GM19467 (cell line): ENCODE data around the gene FRAS1.
"Not testable (repeated sequence)": the region's sequence is repeated elsewhere in the genome, so short reads cannot be mapped to it uniquely, and the experiment has no call there.

ENCODE experiments used
- ATAC-seq: cut with Tn5 transposase; IDR thresholded peaks from one replicate; pipeline ENCODE4 v1.9.1; 2021; ENCODE audit warnings: mild to moderate bottlenecking, moderate library complexity; ENCODE audit not compliant: unreplicated experiment

FRAS1 gene

DNA sequence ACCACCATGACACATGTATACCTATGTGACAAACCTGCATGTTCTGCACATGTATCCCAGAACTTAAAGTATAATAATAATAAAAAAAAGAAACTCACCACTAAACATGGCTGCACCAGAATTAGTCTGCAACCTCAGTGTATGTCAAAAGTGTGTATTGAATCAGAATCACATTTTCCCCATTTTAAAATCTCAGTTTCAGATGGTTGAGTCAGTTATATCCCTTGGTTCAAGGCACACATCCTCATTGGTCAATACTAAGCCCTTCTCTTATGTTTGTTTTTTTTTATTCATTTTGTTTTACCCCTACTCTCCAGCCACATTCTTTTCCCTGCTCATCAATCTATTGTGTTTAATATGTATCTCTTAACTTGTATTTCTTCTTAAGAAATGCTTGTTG lies 436.6 kb downstream of the FRAS1 start:
- no peak for ATAC-seq

DNA sequence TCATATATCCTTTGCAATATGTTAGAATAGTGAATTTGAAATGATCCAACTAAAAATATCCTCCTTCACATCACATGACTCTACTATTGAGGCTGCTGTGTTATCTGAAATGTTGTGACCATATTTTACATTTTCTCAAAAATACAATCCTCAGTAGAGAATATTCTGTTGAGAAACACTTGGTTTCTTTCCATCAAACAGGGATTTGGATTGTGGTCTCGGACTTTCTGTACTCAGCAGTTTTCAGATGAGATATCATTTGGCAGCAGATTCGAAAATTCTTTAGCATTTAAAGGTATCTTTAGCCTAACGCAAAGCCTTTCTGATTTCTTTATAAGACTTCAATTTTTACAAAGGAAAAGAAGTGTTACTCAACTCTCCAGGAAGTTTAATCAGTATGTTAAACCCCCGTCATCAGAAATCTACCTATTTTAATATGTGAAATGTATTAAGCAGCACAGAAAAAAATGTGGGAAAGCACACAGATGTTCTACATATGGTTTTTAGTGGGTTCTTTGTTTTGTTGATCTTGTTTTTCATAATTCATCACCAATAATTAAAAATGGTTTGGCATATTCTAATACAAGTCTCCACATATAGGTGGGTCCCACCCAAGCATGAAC lies 439.0 kb downstream of the FRAS1 start:
- ATAC-seq = no peak

DNA sequence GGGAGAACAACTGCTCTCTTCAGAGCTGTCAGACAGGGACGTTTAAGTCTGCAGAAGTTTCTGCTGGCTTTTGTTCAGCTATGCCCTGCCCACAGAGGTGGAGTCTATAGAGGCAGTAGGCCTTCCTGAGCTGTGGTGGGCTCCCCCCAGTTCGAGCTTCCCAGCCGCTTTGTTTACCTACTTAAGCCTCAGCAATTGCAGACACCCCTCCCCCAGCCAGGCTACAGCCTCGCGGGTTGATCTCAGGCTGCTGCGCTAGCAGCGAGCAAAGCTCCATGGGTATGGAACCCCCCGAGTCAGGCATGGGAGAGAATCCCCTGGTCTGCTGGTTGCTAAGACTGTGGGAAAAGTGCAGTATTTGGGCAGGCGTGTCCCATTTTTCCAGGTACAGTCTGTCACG lies 449.1 kb downstream of the FRAS1 start:
- ATAC-seq = not testable (repeated sequence)

DNA sequence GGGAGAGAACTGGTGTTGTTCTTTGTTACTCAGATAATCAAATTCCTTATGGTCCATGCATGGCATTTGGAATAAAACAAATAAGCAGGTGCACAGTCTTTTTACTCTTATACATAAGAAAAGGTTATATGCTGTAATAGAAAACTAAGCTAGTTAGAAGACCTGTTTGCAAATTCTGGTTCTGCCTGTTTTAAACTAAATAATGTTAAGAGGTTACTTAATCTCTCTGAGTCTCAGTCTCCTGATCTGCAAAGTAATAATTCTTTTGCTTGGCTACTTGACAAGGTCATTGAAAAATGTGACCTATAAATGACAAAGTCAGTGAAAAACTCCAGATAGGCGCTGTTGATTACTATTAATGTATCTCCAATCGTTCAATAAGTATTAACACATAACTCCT lies 451.9 kb downstream of the FRAS1 start:
- ATAC-seq = no peak

DNA sequence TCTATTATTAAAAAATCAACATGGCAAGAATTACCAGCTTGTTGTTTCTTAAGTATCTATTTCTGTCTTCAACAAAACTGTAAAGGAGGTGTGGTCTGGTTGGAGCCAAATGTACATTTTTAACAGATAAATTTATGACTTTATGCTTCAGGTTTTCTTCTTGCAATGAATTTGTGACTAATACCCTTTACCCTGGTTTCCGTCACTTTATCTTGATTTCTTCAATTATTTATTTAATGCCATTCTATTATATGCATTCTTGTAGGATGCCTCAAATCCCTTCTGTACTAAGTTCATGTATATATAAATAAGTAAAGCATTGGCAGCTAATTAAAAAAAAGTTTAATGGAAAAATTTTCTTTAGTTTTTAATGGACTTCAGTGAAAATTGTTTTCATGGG lies 453.0 kb downstream of the FRAS1 start:
- no peak for ATAC-seq

- ATAC-seq = no peak
Measured at GRCh38 chr4:78510681-78511080, 453.6 kb downstream of the FRAS1 start.

DNA sequence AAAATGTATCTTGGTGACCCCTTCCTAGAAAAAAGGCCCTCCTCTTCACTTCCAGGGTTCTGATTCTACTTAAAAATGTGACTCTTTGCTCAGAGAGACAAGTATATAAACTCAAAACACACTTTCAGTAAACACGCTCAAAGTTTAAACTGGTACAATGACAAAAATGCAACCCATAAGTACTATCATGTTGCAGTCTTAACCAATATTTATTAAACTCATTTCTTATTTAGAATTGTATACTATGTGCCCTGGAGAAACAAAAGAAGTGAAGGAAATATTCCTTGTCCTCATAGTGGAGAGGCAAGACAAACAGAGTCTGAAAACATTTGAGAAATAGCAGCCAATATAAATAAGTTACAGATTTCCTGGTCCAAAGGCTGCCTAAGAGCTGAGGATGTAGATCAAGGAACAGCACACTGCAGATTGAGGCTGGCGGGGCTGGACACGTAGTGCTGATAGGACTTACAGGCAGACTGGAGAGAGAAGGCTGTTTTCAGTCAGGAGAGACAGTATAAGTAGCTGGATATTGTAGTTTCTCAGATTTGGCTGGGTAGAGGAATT lies 455.3 kb downstream of the FRAS1 start:
- ATAC-seq = no peak

DNA sequence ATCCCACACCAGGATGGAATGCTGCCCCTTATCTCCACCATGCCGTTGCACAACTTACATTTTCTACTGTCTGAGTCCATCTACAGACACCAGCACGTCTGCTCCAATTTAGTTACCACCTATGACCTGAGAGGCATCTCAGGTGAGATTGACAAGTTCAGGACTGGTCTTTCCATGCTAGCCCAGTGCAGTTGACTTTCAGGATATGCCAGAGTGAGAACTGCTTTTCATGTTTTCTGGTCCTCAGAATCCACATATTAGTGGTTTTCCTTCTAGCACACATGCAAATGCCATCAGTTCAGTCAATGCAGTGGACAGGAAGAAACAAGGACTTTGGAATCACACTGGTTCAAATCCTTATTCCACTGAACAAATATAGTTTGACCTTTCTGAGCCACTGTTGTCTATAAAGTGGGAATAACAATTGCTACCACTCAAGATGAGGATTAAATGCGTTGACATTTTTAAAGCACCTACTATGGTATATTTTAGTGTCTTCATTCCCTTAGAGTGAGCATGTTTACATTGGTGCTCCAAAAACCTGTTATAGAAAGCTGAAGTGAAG lies 456.4 kb downstream of the FRAS1 start:
- no peak for ATAC-seq

- no peak for ATAC-seq
Measured at GRCh38 chr4:78517050-78517652, 460.0 kb downstream of the FRAS1 start.

- no peak for ATAC-seq
Measured at GRCh38 chr4:78518561-78518960, 461.4 kb downstream of the FRAS1 start.

- no peak for ATAC-seq
Measured at GRCh38 chr4:78519962-78520361, 462.8 kb downstream of the FRAS1 start.

- no peak for ATAC-seq
Measured at GRCh38 chr4:78520808-78521226, 463.7 kb downstream of the FRAS1 start.

DNA sequence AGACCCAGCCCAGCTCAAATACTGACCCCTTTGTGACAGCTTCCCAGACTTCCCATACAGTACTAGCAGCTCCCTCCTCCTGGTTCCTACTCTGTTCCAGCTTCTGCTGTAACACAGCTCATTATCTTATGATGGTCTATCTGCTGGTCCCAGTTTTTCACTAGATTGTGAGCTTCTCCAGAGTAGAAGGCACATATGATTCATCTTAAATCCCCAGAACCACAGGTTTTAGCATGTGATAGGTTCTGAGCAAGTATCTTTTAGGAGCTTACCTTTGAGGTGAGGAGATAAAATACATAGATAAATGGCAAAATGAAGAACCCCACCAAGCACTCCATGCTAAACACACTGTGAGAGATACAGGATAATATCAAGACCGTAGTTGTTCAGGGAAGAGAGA lies 466.9 kb downstream of the FRAS1 start:
- ATAC-seq = no peak

GRCh38 chr4:78525559-78525958 lies 468.4 kb downstream of the FRAS1 start:
- no peak for ATAC-seq

DNA sequence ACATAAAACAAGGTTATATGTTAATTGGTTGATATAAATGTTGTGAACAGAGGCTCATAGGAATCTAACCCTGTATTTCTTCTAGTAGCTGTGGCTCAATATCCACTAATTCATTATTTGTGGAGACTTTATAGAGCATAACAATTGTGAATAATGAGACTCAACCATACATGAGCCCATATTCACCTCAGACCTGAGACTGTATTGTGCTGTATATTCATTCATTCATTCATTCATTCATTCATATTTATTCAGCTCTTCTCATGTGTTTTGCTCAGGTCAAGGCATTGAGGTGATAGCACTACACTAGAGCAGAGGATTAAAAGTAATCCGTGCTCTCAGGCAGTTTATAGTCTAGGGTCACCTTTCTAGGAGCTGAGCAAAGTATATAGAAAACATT lies 470.0 kb downstream of the FRAS1 start:
- no peak for ATAC-seq

GRCh38 chr4:78527555-78527954 lies 470.4 kb downstream of the FRAS1 start:
- no peak for ATAC-seq

DNA sequence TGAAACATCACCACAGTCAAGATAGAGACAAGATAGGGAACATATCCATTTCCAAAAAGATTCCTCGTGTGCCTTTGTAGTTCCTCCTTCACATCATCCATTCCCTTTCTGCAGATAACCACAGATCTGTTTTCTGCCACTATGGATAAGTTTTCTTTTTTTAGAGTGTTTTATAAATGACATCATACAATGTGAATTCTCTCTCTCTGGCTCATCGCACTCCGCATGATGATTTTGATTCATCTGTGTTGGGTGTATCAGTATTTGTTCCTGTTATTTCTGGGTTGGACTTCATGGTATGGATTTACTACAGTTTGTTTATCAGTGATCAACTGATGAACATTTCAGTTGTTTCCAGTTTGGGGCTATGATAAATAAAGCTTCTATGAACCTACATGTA lies 471.2 kb downstream of the FRAS1 start:
- no peak for ATAC-seq

- ATAC-seq = no peak
Measured at GRCh38 chr4:78529569-78530209, 472.6 kb downstream of the FRAS1 start.

- ATAC-seq = no peak
Measured at GRCh38 chr4:78532046-78532445, 474.9 kb downstream of the FRAS1 start.

GRCh38 chr4:78533854-78534253 lies 476.7 kb downstream of the FRAS1 start:
- no peak for ATAC-seq

DNA sequence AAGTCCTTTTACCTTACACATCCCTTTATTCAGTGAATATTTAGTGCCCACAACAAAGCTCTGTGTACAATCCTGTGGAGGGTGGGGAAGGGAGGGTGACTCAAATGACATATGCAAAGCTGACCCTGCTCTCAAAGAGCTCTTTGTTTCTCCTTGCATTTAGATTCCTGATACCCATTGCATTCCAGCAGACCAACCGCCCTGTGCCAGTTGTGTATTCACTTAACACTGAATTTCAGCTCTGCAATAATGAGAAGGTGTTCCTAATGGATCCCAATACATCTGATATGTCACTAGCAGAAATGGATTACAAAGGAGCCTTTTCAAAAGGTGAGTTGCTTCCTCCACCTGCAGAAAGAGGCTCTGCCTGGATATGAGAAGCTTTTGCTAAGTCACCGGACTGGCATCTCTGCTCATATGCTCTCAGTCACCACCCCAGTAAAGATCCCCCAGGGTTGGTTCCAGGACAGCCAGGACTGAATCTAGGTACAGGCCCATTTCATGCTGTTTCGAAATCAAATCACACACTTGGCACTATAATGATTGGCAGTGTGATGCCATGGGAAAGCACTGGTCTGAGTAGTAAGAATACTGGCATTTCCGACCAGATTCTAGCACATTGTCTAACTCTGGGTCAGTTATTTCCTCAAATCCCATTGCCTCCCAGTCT lies 477.3 kb downstream of the FRAS1 start:
- no peak for ATAC-seq
